Gastroesophageal sphincter (tissue), 4 donors: ENCODE results near the gene SDHAF2. TPM values are rescaled to one million over a fixed set of nuclear protein-coding genes. Genes with fewer than 3 reads are reported as not detected.
A peak's percentile ranks its signal among the peaks of the same experiment; 100 is the strongest.

Source experiments
- ATAC-seq: fragments of 150-250 bp; one replicate; pipeline ENCODE4 v1.9.1; 2016; ENCODE audit warnings: mild to moderate bottlenecking, moderate library complexity
- H3K27ac ChIP-seq, 4 donors: fragments of 200-600 bp; sonication (generic) in 3 of 4; 1 replicate in 3 of 4; 2 replicates in 1 of 4; pipeline ENCODE4 v1.5.1; 2016 to 2019
- H3K27me3 ChIP-seq: fragments of 200-600 bp; sonication (generic); one replicate; pipeline ENCODE4 v1.5.1; 2019
- H3K36me3 ChIP-seq, 2 donors: fragments of 200-600 bp; sonication (generic); one replicate each; pipeline ENCODE4 v1.5.1; 2019; ENCODE audit warnings: control low read depth in 1 of 2
- H3K4me1 ChIP-seq, 3 donors: fragments of 200-600 bp; sonication (generic); 1 replicate in 2 of 3; 2 replicates in 1 of 3; pipeline ENCODE4 v1.5.1; 2016 to 2019; ENCODE audit warnings: control low read depth in 2 of 3
- H3K4me3 ChIP-seq, 2 donors: fragments of 200-600 bp; sonication (generic); one replicate each; pipeline ENCODE4 v1.5.1; 2019; ENCODE audit warnings: mild to moderate bottlenecking in 1 of 2, moderate library complexity in 1 of 2
- H3K9me3 ChIP-seq, 3 donors: fragments of 200-600 bp; sonication (generic); one replicate each; pipeline ENCODE4 v1.5.1; 2017 to 2019; ENCODE audit warnings: control low read depth in 2 of 3
- EP300 ChIP-seq: sonication (generic); formaldehyde crosslinking; IDR thresholded peaks from one replicate; pipeline ENCODE4 v1.6.1; 2017; ENCODE audit warnings: antibody characterized with exemption, mild to moderate bottlenecking
- POLR2A ChIP-seq, 2 donors: fragments of 450-650 bp; IDR thresholded peaks; one replicate each; pipeline ENCODE4 v1.6.1; 2017; ENCODE audit warnings: antibody characterized with exemption in 2 of 2, mild to moderate bottlenecking in 2 of 2, moderate library complexity in 1 of 2
- POLR2AphosphoS5 ChIP-seq: sonication (generic); formaldehyde crosslinking; IDR thresholded peaks from one replicate; pipeline ENCODE4 v1.6.1; 2017; ENCODE audit warnings: antibody characterized with exemption
- WGBS, 2 donors: methylation state at CpG; one replicate each; pipeline ENCODE4 v1.1.5; 2018; ENCODE audit warnings: low coverage in 1 of 2; 5-methylcytosine and 5-hydroxymethylcytosine counted together
- total RNA-seq, 4 donors: library from RNA; depleted of rRNA; stranded (reverse); fragments of >200 nt; gene quantifications; one replicate each; pipeline ENCODE4 v1.1.0, GENCODE V29; 2016
- TF ChIP-seq, protein P1 (sequence below), 4 experiments: fragments of 200-600 bp in 2 of 4; fragments of 450-650 bp in 2 of 4; sonication (generic) in 1 of 4; IDR thresholded peaks; one replicate each; pipeline ENCODE4 v1.5.1; 2017 to 2019; ENCODE audit warnings: antibody characterized with exemption in 4 of 4, mild to moderate bottlenecking in 2 of 4, moderate library complexity in 2 of 4

The SDHAF2 gene
- total RNA-seq, 4 donors from 2014 or later, result 32.5 to 71.1 (median 48.3) TPM

- peaks cover 0 to 100% of the 10 kb centered on the region in 2 donors for H3K36me3 ChIP-seq
- TF ChIP-seq, protein P1, sequence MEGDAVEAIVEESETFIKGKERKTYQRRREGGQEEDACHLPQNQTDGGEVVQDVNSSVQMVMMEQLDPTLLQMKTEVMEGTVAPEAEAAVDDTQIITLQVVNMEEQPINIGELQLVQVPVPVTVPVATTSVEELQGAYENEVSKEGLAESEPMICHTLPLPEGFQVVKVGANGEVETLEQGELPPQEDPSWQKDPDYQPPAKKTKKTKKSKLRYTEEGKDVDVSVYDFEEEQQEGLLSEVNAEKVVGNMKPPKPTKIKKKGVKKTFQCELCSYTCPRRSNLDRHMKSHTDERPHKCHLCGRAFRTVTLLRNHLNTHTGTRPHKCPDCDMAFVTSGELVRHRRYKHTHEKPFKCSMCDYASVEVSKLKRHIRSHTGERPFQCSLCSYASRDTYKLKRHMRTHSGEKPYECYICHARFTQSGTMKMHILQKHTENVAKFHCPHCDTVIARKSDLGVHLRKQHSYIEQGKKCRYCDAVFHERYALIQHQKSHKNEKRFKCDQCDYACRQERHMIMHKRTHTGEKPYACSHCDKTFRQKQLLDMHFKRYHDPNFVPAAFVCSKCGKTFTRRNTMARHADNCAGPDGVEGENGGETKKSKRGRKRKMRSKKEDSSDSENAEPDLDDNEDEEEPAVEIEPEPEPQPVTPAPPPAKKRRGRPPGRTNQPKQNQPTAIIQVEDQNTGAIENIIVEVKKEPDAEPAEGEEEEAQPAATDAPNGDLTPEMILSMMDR (IDR thresholded peaks at IDR 0.05), result no peak
- TF ChIP-seq POLR2A (IDR thresholded peaks at IDR 0.05), result no peak
- TF ChIP-seq POLR2AphosphoS5, result no peak
- no peak for TF ChIP-seq EP300
- 65 to 89% methylated on average over 2 of the region's 2 CpGs for WGBS, 2 donors
Observed at GRCh38 chr11:61414547-61414946, 15.4 kb upstream of the SDHAF2 start.

DNA sequence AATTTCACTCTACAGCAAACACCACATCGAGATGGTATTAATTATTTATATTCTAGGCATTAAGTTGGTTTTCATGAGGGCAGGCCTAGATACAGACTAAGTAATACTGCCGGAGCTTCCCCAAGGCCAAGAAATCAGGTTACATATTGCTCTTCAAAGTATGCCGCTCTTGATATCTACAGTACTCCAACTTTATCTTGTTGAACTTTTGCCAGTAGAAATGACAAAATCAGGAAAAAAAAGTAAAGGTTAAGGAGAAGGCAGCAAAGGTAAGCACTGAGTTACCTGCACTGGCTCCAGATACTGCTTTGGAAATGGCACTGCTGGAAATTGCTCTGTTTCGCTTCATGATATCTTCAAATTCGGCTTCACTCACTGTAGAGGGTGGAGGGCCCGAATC, 14.5 kb upstream of the SDHAF2 start:
- no peak overlapping the region for H3K27ac ChIP-seq
- TF ChIP-seq POLR2A (IDR thresholded peaks at IDR 0.05), result no peak
- TF ChIP-seq, protein P1 (IDR thresholded peaks at IDR 0.05), result no peak
- TF ChIP-seq POLR2AphosphoS5, result no peak
- peaks cover 0 to 100% of the 10 kb centered on the region in 2 donors for H3K36me3 ChIP-seq
- ATAC-seq, result no peak
- H3K9me3 ChIP-seq, result no peaks in the 10 kb centered on the region
- peaks cover 0 to 20% (median 0%) of the 10 kb centered on the region in 3 donors for H3K4me1 ChIP-seq
- H3K4me3 ChIP-seq, result no peak overlapping the region
- no peaks in the 10 kb centered on the region for H3K27me3 ChIP-seq
- 91 to 95% methylated on average over 4 to 6 of the region's 6 CpGs for WGBS, 2 donors

More at GRCh38 chr11:61414547-61414946, 15.4 kb upstream of the SDHAF2 start:
- ATAC-seq, result no peak
- Histone ChIP-seq H3K9me3 (no peaks in the 10 kb centered on the region), H3K4me1 (peaks cover 0 to 20% (median 0%) of the 10 kb centered on the region in 3 donors), H3K27me3 (no peaks in the 10 kb centered on the region), H3K27ac (no peak overlapping the region), H3K4me3 (no peak overlapping the region)

DNA sequence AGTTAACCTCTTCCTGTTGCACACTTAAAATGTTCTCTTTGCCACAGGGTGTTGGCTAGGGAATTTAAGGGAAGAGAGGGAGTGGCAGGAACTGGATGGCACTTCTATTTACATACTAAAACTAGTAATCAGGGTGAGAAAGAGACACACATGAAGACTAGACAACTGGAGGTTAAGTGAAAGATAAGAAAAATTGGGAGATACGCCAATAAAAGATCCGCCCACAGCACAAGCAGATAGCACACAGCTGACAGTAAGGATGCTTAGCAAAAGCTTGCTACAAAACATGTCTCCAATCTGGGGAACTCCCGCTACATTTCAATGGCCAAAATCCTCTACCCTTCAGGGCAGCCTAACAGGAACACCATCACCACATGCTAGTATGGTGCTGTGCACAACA, 13.0 kb upstream of the SDHAF2 start:
- TF ChIP-seq EP300, result no peak
- no peak for TF ChIP-seq POLR2A (IDR thresholded peaks at IDR 0.05)
- TF ChIP-seq POLR2AphosphoS5, result no peak
- ATAC-seq, result no peak
- H3K36me3 ChIP-seq, result peaks cover 0 to 100% of the 10 kb centered on the region in 2 donors
- H3K27me3 ChIP-seq, result no peaks in the 10 kb centered on the region
- no peak overlapping the region for H3K4me3 ChIP-seq
- peaks cover 0 to 24% (median 0%) of the 10 kb centered on the region in 3 donors for H3K4me1 ChIP-seq
- no peaks in the 10 kb centered on the region for H3K9me3 ChIP-seq
- WGBS, 2 donors, result 57 to 65% methylated on average over 2 to 3 of the region's 3 CpGs
- peak overlapping the region in 1 of 4 donors; percentile 17 for H3K27ac ChIP-seq

- no peak for ATAC-seq
- Histone ChIP-seq H3K27ac (peak overlapping the region in 1 of 4 donors; percentile 17), H3K36me3 (peaks cover 0 to 100% of the 10 kb centered on the region in 2 donors), H3K4me3 (no peak overlapping the region), H3K9me3 (no peaks in the 10 kb centered on the region), H3K27me3 (no peaks in the 10 kb centered on the region), H3K4me1 (peaks cover 0 to 31% (median 0%) of the 10 kb centered on the region in 3 donors)
- 20 to 41% methylated on average over 1 to 2 of the region's 2 CpGs for WGBS, 2 donors
- no peak for TF ChIP-seq POLR2A (IDR thresholded peaks at IDR 0.05)
- no peak for TF ChIP-seq EP300
- TF ChIP-seq, protein P1 (IDR thresholded peaks at IDR 0.05), result no peak
- no peak for TF ChIP-seq POLR2AphosphoS5
Observed at GRCh38 chr11:61417670-61418069, 12.3 kb upstream of the SDHAF2 start.

- TF ChIP-seq EP300, result no peak
- TF ChIP-seq POLR2AphosphoS5, result no peak
- TF ChIP-seq POLR2A (IDR thresholded peaks at IDR 0.05), result no peak
- TF ChIP-seq, protein P1 (IDR thresholded peaks at IDR 0.05), result no peak
- ATAC-seq, result no peak
- Histone ChIP-seq H3K4me1 (peaks cover 0 to 33% (median 0%) of the 10 kb centered on the region in 3 donors), H3K4me3 (no peak overlapping the region), H3K9me3 (no peaks in the 10 kb centered on the region), H3K27me3 (no peaks in the 10 kb centered on the region), H3K27ac (no peak overlapping the region), H3K36me3 (peaks cover 0 to 97% of the 10 kb centered on the region in 2 donors)
Observed at GRCh38 chr11:61418136-61418535, 11.8 kb upstream of the SDHAF2 start.
